Thymus (tissue), 11 donors: ENCODE results near the gene NCOA1. TPM values are rescaled to one million over a fixed set of nuclear protein-coding genes. Genes with fewer than 3 reads are reported as not detected.
"Not testable (repeated sequence)": the region's sequence is repeated elsewhere in the genome, so short reads cannot be mapped to it uniquely, and the experiment has no call there.

Experiments
- DNase-seq, 9 donors: peaks; one replicate each; pipeline ENCODE4 v3.0.0-alpha.2; 2013; ENCODE audit warnings: low spot score in 9 of 9, low read depth in 6 of 9, missing footprints in 1 of 9
- H3K27ac ChIP-seq, 2 donors: one replicate each; pipeline ENCODE4 v1.5.1; 2013; ENCODE audit warnings: control low read depth in 1 of 2, low read depth in 1 of 2, low read length in 1 of 2, mild to moderate bottlenecking in 1 of 2, moderate library complexity in 1 of 2
- H3K27me3 ChIP-seq, 2 donors: one replicate each; pipeline ENCODE4 v1.5.1; 2013; ENCODE audit warnings: low read length in 1 of 2; ENCODE audit not compliant: control insufficient read depth in 2 of 2, insufficient read depth in 1 of 2
- H3K36me3 ChIP-seq, 2 donors: one replicate each; pipeline ENCODE4 v1.5.1; 2013; ENCODE audit warnings: low read length in 1 of 2, mild to moderate bottlenecking in 1 of 2, moderate library complexity in 1 of 2; ENCODE audit not compliant: control insufficient read depth in 2 of 2, insufficient read depth in 2 of 2
- H3K4me1 ChIP-seq, 2 donors: one replicate each; pipeline ENCODE4 v1.5.1; 2013; ENCODE audit warnings: low read length in 2 of 2; ENCODE audit not compliant: control insufficient read depth in 2 of 2, insufficient read depth in 2 of 2
- H3K4me3 ChIP-seq, 2 donors: one replicate each; pipeline ENCODE4 v1.5.1; 2013; ENCODE audit warnings: low read length in 2 of 2, control low read depth in 1 of 2, mild to moderate bottlenecking in 1 of 2
- H3K9me3 ChIP-seq, 2 donors: one replicate each; pipeline ENCODE4 v1.5.1; 2013; ENCODE audit warnings: low read length in 1 of 2, mild to moderate bottlenecking in 1 of 2; ENCODE audit not compliant: control insufficient read depth in 2 of 2, insufficient read depth in 1 of 2
- WGBS: extraction: QIAGEN DNeasy Blood & Tissue Kit; methylation state at CpG from one replicate; pipeline ENCODE4 v1.1.7; 2013; 5-methylcytosine and 5-hydroxymethylcytosine counted together
- polyA plus RNA-seq: library from polyadenylated mRNA; stranded (reverse); fragments of 200-250 nt; gene quantifications from one replicate; pipeline ENCODE4 v1.2.3, GENCODE V29; 2013
- total RNA-seq: library from RNA; stranded (reverse); fragments of 120-200 nt; gene quantifications from one replicate; pipeline ENCODE4 v1.2.4, GENCODE V29; 2013
- donor health status: healthy.

Gene NCOA1
- total and polyA plus RNA-seq, 2 donors, result 12.4 to 22.3 TPM

GRCh38 chr2:24678066-24678465 lies 187.0 kb downstream of the NCOA1 start:
- H3K27me3 ChIP-seq, H3K27ac ChIP-seq, H3K4me1 ChIP-seq, DNase-seq, H3K9me3 ChIP-seq, H3K36me3 ChIP-seq, H3K4me3 ChIP-seq: not testable (repeated sequence)

GRCh38 chr2:24680196-24680595 lies 189.1 kb downstream of the NCOA1 start:
- DNase-seq, result no peak
- H3K4me3 ChIP-seq, result no peak overlapping the region
- H3K27ac ChIP-seq, result no peak overlapping the region
- no peaks in the 10 kb centered on the region for H3K9me3 ChIP-seq
- peaks cover 6 to 8% of the 10 kb centered on the region in 2 donors for H3K36me3 ChIP-seq
- 98% methylated on average over 5 of the region's 5 CpGs for WGBS
- H3K4me1 ChIP-seq, result no peaks in the 10 kb centered on the region
- H3K27me3 ChIP-seq, result no peaks in the 10 kb centered on the region

DNA sequence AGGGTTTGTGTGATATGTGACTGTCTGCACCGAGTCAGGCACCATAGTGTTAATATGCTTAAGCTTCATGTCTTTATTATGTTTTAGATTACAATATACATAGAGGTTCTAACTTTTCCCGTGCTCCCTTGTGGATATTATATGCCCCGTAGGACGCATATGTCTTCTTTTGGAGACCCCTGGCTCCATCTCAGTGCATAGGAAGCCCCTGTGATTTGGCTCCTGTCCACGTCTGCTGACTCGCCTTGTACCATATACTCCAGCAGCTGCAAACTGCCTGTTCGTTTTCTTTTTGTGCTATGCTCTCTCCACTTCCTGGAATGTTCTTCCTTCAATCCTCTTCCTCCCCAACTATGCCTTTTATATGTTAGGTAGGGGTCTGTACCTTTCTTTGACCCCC lies 191.2 kb downstream of the NCOA1 start:
- Histone ChIP-seq H3K4me1 (no peaks in the 10 kb centered on the region), H3K9me3 (no peaks in the 10 kb centered on the region), H3K27me3 (no peaks in the 10 kb centered on the region), H3K4me3 (no peak overlapping the region), H3K27ac (no peak overlapping the region), H3K36me3 (peaks cover 3 to 6% of the 10 kb centered on the region in 2 donors)
- WGBS, result 87% methylated on average over 7 of the region's 7 CpGs
- DNase-seq, result no peak

DNA sequence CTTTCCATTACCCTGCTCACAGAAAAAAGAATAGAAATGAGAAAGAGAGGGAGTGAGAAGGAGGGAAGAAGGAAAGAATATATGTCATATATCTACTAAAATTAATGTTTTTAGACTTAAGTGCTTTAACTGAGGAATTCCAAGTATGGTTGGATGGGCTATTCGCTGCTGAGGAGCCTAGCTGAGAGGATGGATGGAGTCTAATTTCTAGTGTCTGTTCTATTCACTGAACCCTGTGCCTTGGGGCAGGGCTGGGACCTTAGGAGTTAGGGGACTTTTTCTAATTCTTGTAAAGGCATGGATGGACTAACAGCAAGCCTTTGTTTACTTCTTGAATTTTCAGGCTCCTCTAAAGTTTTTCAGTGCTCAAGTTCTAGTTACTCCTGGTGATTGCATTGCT lies 192.4 kb downstream of the NCOA1 start:
- Histone ChIP-seq H3K36me3 (peaks cover 0 to 6% of the 10 kb centered on the region in 2 donors), H3K27ac (no peak overlapping the region), H3K9me3 (no peaks in the 10 kb centered on the region), H3K4me1 (no peaks in the 10 kb centered on the region), H3K4me3 (no peak overlapping the region), H3K27me3 (no peaks in the 10 kb centered on the region)
- no peak for DNase-seq
- 96% methylated on average over 1 of the region's 1 CpG for WGBS

- Histone ChIP-seq H3K9me3 (no peaks in the 10 kb centered on the region), H3K27me3 (no peaks in the 10 kb centered on the region), H3K36me3 (peaks cover 0 to 4% of the 10 kb centered on the region in 2 donors), H3K4me1 (no peaks in the 10 kb centered on the region), H3K27ac (no peak overlapping the region), H3K4me3 (no peak overlapping the region)
- DNase-seq, result no peak
- WGBS, result 97% methylated on average over 4 of the region's 4 CpGs
Measured at GRCh38 chr2:24690524-24690923, 199.5 kb downstream of the NCOA1 start.

GRCh38 chr2:24691806-24692205 lies 200.8 kb downstream of the NCOA1 start:
- H3K36me3 ChIP-seq, result peaks cover 0 to 4% of the 10 kb centered on the region in 2 donors

DNA sequence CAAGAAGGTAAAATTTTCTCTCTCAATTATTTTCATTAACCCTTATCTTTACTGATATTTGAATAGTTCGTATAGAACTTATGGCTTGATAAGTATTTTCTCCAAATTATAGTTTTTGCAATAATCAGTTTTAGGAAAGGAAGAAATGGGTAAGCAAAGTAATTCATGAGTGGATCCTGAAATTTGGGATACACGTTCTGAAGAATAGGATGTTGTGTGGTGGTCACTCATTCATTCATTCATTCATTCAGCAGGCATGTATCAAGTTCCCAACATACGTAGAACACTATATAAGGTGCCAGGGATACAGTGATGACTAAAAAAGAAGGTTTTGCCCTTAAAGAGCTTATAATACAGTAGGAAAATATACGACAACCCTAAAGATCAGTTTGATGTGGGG lies 206.7 kb downstream of the NCOA1 start:
- no peaks in the 10 kb centered on the region for H3K27me3 ChIP-seq
- no peak overlapping the region for H3K4me3 ChIP-seq
- H3K27ac ChIP-seq, result no peak overlapping the region
- WGBS, result 97% methylated on average over 4 of the region's 4 CpGs
- H3K4me1 ChIP-seq, result no peaks in the 10 kb centered on the region
- DNase-seq, result no peak
- no peaks in the 10 kb centered on the region for H3K9me3 ChIP-seq
- H3K36me3 ChIP-seq, result peaks cover 3% of the 10 kb centered on the region in 2 donors

More at GRCh38 chr2:24691806-24692205, 200.8 kb downstream of the NCOA1 start:
- H3K27ac ChIP-seq, result no peak overlapping the region
- no peak for DNase-seq
- no peaks in the 10 kb centered on the region for H3K27me3 ChIP-seq
- no peaks in the 10 kb centered on the region for H3K9me3 ChIP-seq
- no peak overlapping the region for H3K4me3 ChIP-seq
- no peaks in the 10 kb centered on the region for H3K4me1 ChIP-seq

- WGBS, result 97% methylated on average over 3 of the region's 3 CpGs
- Histone ChIP-seq H3K9me3 (no peaks in the 10 kb centered on the region), H3K36me3 (peaks cover 16 to 17% of the 10 kb centered on the region in 2 donors)
Measured at GRCh38 chr2:24702800-24703199, 211.7 kb downstream of the NCOA1 start.

DNA sequence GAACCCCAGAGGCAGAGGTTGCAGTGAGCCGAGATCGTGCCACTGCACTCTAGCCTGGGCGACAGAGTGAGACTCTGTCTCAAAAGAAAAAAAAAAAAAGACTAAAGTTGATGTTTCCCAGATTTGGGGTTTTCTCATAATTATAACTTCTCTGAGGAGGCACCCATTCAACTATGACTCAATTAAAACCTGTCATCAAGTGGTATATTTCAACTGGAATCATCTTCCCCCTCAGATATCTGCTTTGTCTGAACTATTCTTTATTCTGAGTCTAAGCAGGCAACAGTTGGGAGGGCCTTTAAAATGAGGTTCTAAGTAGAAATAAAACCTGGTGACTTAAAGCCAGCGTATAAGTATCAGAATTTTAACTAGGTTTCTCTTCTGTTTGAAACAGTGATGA lies 213.6 kb downstream of the NCOA1 start:
- Histone ChIP-seq H3K9me3 (no peaks in the 10 kb centered on the region), H3K4me1 (no peaks in the 10 kb centered on the region), H3K4me3 (no peak overlapping the region), H3K36me3 (peaks cover 14 to 19% of the 10 kb centered on the region in 2 donors), H3K27ac (no peak overlapping the region), H3K27me3 (no peaks in the 10 kb centered on the region)
- no peak for DNase-seq
- WGBS, result over 99% methylated on average over 4 of the region's 4 CpGs

More at GRCh38 chr2:24702800-24703199, 211.7 kb downstream of the NCOA1 start:
- no peaks in the 10 kb centered on the region for H3K27me3 ChIP-seq
- no peak for DNase-seq
- no peak overlapping the region for H3K27ac ChIP-seq
- no peaks in the 10 kb centered on the region for H3K4me1 ChIP-seq
- no peak overlapping the region for H3K4me3 ChIP-seq

DNA sequence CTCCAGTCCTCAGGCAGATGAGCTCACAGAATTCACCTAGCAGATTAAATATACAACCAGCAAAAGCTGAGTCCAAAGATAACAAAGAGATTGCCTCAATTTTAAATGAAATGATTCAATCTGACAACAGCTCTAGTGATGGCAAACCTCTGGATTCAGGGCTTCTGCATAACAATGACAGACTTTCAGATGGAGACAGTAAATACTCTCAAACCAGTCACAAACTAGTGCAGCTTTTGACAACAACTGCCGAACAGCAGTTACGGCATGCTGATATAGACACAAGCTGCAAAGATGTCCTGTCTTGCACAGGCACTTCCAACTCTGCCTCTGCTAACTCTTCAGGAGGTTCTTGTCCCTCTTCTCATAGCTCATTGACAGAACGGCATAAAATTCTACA lies 216.1 kb downstream of the NCOA1 start:
- H3K36me3 ChIP-seq, result peaks cover 19 to 27% of the 10 kb centered on the region in 2 donors
- 98% methylated on average over 3 of the region's 3 CpGs for WGBS
- no peak for DNase-seq
- H3K4me1 ChIP-seq, result no peaks in the 10 kb centered on the region
- H3K9me3 ChIP-seq, result no peaks in the 10 kb centered on the region
- no peaks in the 10 kb centered on the region for H3K27me3 ChIP-seq
- no peak overlapping the region for H3K27ac ChIP-seq
- H3K4me3 ChIP-seq, result no peak overlapping the region
